ENCODE data around the gene EID1.

Gene EID1

GRCh38 chr15:48889925-48890324 lies 12.0 kb downstream of the EID1 start:
- Histone ChIP-seq H3K36me3 (ENCODE audit: control insufficient read depth in 2 of 2, insufficient read depth in 2 of 2, low read length in 2 of 2) (no peaks in the 10 kb centered on the region), H3K27me3 (ENCODE audit: control insufficient read depth in 1 of 2, insufficient read depth in 2 of 2, low read length in 2 of 2) (no peaks in the 10 kb centered on the region), H3K9ac (ENCODE audit: low read length in 2 of 2) (no peak overlapping the region), H3K4me1 (ENCODE audit: control insufficient read depth, insufficient read depth, low read length) (no peaks in the 10 kb centered on the region), H3K4me3 (ENCODE audit: low read length in 2 of 2) (no peak overlapping the region), H3K9me3 (ENCODE audit: control insufficient read depth in 2 of 2, low read length in 2 of 2) (no peaks in the 10 kb centered on the region), H3K27ac (ENCODE audit: low read length) (no peak overlapping the region)

DNA sequence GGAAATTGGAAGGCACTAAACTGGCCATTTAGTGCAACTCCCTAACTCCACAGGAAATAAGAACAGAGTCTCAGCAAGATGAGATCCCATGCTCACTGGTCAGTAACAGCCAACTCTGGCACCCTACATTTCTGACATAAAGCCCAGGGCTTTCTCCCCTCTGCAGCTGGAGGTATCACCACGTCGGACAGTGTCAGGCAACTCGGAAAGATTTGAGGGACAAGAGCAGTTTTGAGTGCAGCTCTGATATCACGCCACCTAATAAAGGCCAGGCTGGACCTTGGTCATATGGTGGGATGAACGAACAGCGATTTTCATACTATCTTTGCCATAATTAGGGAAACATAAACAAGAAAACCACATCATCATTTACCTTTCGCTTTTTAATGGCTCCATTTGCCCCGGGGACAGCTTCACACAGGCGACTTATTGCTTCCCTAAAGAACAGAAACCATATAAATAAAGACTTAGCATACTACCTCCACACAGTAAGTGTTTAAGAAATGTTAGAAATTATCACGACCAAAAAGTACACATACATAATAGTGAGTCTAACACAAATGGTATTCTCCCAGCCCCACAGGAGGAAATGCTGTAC lies 12.5 kb downstream of the EID1 start:
- H3K9me3 ChIP-seq (ENCODE audit: control insufficient read depth in 2 of 2, low read length in 2 of 2) = no peaks in the 10 kb centered on the region
- H3K27me3 ChIP-seq (ENCODE audit: control insufficient read depth in 1 of 2, insufficient read depth in 2 of 2, low read length in 2 of 2) = no peaks in the 10 kb centered on the region
- H3K27ac ChIP-seq (ENCODE audit: low read length) = no peak overlapping the region
- no peak overlapping the region for H3K4me3 ChIP-seq (ENCODE audit: low read length in 2 of 2)
- no peaks in the 10 kb centered on the region for H3K36me3 ChIP-seq (ENCODE audit: control insufficient read depth in 2 of 2, insufficient read depth in 2 of 2, low read length in 2 of 2)
- no peak overlapping the region for H3K9ac ChIP-seq (ENCODE audit: low read length in 2 of 2)
- no peaks in the 10 kb centered on the region for H3K4me1 ChIP-seq (ENCODE audit: control insufficient read depth, insufficient read depth, low read length)

DNA sequence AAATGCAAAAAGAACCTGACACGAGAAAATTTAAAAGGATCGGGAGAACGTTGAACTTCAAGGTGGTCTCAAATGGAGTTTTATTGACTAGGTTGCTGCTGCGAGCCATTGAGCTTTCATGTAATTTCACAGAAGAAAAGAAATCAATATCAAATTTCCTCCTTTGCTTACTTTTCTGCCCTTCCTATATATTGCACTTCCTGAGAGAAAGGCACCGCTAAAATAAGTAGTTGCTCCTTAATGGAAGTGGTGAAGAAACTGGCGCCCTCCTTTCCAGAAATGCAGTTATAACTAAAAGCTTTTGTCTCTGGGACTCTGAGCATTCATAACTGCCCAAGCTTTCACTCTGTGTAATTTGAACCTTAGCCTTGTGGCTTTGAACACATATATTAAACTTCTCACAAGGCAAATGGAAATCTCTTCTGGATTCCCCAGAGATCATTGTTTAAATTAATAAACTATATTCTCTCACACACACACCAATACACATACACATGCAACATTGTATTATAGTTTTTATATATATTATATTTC lies 13.4 kb downstream of the EID1 start:
- Histone ChIP-seq H3K9me3 (ENCODE audit: control insufficient read depth in 2 of 2, low read length in 2 of 2) (no peaks in the 10 kb centered on the region), H3K27me3 (ENCODE audit: control insufficient read depth in 1 of 2, insufficient read depth in 2 of 2, low read length in 2 of 2) (no peaks in the 10 kb centered on the region), H3K36me3 (ENCODE audit: control insufficient read depth in 2 of 2, insufficient read depth in 2 of 2, low read length in 2 of 2) (no peaks in the 10 kb centered on the region), H3K27ac (ENCODE audit: low read length) (no peak overlapping the region), H3K9ac (ENCODE audit: low read length in 2 of 2) (no peak overlapping the region), H3K4me1 (ENCODE audit: control insufficient read depth, insufficient read depth, low read length) (no peaks in the 10 kb centered on the region), H3K4me3 (ENCODE audit: low read length in 2 of 2) (no peak overlapping the region)

GRCh38 chr15:48893311-48893710 lies 15.4 kb downstream of the EID1 start:
- Histone ChIP-seq H3K9ac (ENCODE audit: low read length in 2 of 2) (no peak overlapping the region), H3K36me3 (ENCODE audit: control insufficient read depth in 2 of 2, insufficient read depth in 2 of 2, low read length in 2 of 2) (no peaks in the 10 kb centered on the region), H3K9me3 (ENCODE audit: control insufficient read depth in 2 of 2, low read length in 2 of 2) (no peaks in the 10 kb centered on the region), H3K27ac (ENCODE audit: low read length) (no peak overlapping the region), H3K4me1 (ENCODE audit: control insufficient read depth, insufficient read depth, low read length) (no peaks in the 10 kb centered on the region), H3K4me3 (ENCODE audit: low read length in 2 of 2) (no peak overlapping the region), H3K27me3 (ENCODE audit: control insufficient read depth in 1 of 2, insufficient read depth in 2 of 2, low read length in 2 of 2) (peaks cover 0 to 3% of the 10 kb centered on the region in 2 donors)

DNA sequence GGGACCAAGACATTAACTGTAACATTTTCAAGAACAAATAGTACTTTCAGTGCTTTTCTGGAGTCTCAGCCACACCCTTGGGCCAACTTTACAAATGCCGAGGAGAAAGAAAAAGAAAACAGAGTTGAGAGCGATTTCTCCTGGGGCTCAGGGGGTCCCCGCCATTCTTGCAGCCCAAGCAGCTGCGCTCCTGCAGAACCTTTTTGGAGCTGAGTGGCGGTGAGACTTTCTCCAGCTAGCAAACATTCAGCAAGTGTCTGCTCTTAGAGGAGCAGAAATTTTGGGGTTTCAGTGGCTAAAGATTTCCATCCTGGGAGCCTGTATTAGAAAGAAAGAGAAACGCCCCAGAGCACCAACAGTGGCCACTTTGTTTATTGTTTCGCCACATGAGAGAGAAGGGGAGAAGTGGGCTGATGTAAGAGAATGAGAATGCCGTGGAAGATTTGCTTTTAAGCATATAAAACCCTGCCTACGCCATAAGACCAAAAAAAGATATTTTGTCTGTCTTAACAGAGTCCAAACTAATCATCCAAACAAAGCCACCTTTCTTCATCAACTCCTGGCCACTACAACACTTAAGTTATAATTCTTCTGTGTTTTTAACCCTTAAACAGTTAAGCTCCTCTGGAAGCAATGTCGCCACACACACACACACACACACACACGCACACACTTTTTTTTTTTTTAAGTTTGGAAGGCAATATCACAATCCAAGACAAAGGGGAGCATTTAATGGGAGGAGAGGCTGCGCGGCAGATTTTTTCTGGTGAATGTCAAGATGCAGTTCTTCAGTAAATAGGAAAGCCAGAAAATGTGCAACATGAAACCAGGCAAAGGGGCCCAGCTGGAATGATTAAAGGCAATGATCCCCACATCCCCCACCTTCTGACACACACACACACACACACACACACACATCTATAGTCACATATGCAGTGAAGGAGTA lies 19.2 kb downstream of the EID1 start:
- Histone ChIP-seq H3K4me3 (ENCODE audit: low read length in 2 of 2) (peak overlapping the region; percentile 35), H3K9ac (ENCODE audit: low read length in 2 of 2) (peak overlapping the region in 1 of 2 donors; percentile 9), H3K36me3 (ENCODE audit: control insufficient read depth in 2 of 2, insufficient read depth in 2 of 2, low read length in 2 of 2) (no peaks in the 10 kb centered on the region), H3K27ac (ENCODE audit: low read length) (peak overlapping the region; percentile 4), H3K9me3 (ENCODE audit: control insufficient read depth in 2 of 2, low read length in 2 of 2) (no peaks in the 10 kb centered on the region), H3K27me3 (ENCODE audit: control insufficient read depth in 1 of 2, insufficient read depth in 2 of 2, low read length in 2 of 2) (peaks cover 0 to 4% of the 10 kb centered on the region in 2 donors), H3K4me1 (ENCODE audit: control insufficient read depth, insufficient read depth, low read length) (no peaks in the 10 kb centered on the region)

GRCh38 chr15:48898032-48898431 lies 20.1 kb downstream of the EID1 start:
- no peak overlapping the region for H3K27ac ChIP-seq (ENCODE audit: low read length)
- H3K36me3 ChIP-seq (ENCODE audit: control insufficient read depth in 2 of 2, insufficient read depth in 2 of 2, low read length in 2 of 2) = no peaks in the 10 kb centered on the region
- no peaks in the 10 kb centered on the region for H3K9me3 ChIP-seq (ENCODE audit: control insufficient read depth in 2 of 2, low read length in 2 of 2)
- peaks cover 0 to 4% of the 10 kb centered on the region in 2 donors for H3K27me3 ChIP-seq (ENCODE audit: control insufficient read depth in 1 of 2, insufficient read depth in 2 of 2, low read length in 2 of 2)
- H3K4me3 ChIP-seq (ENCODE audit: low read length in 2 of 2) = peak overlapping the region in 1 of 2 donors; percentile 35
- no peaks in the 10 kb centered on the region for H3K4me1 ChIP-seq (ENCODE audit: control insufficient read depth, insufficient read depth, low read length)
- H3K9ac ChIP-seq (ENCODE audit: low read length in 2 of 2) = no peak overlapping the region

DNA sequence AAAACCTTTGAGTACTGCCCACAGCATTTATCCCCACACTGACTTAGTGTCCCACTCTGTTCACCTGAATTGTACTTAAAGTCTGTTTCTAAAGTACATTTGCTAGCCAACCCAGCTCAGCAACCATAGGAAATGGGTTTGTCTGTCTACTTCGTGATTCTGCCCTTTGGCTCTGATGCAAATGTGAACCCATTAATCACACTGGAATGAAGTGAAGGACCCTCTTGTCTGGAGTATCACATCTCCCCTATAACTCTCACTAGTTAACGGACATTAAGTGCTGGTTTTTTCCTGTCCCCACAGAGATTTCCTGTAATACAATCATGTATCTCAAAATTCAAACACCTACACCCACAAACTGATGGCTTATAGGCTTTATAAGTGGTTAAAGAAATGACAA lies 20.5 kb downstream of the EID1 start:
- Histone ChIP-seq H3K9ac (ENCODE audit: low read length in 2 of 2) (no peak overlapping the region), H3K9me3 (ENCODE audit: control insufficient read depth in 2 of 2, low read length in 2 of 2) (no peaks in the 10 kb centered on the region), H3K4me1 (ENCODE audit: control insufficient read depth, insufficient read depth, low read length) (no peaks in the 10 kb centered on the region), H3K27ac (ENCODE audit: low read length) (no peak overlapping the region), H3K4me3 (ENCODE audit: low read length in 2 of 2) (no peak overlapping the region), H3K36me3 (ENCODE audit: control insufficient read depth in 2 of 2, insufficient read depth in 2 of 2, low read length in 2 of 2) (no peaks in the 10 kb centered on the region), H3K27me3 (ENCODE audit: control insufficient read depth in 1 of 2, insufficient read depth in 2 of 2, low read length in 2 of 2) (peaks cover 0 to 4% of the 10 kb centered on the region in 2 donors)

DNA sequence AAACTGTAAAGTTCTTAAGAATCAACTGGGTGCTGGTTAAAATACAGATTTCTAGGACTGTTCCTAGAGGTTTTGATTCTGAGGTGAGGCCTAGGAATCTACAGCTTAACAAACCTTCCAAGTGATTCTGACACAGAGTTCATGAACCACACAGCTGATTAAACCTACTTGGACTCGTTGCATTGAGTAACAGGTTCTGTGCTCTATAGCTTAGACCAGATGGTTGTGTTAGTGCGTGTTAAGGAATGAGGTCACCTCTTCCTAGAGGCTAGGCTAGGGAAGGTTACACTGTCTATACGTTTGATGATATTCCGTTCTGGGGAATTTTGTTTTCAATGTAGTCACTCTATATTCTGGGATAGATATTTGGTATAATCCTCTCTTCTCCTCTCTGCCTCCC lies 21.9 kb downstream of the EID1 start:
- Histone ChIP-seq H3K9me3 (ENCODE audit: control insufficient read depth in 2 of 2, low read length in 2 of 2) (peaks cover 0 to 3% of the 10 kb centered on the region in 2 donors), H3K4me1 (ENCODE audit: control insufficient read depth, insufficient read depth, low read length) (no peaks in the 10 kb centered on the region), H3K27ac (ENCODE audit: low read length) (no peak overlapping the region), H3K36me3 (ENCODE audit: control insufficient read depth in 2 of 2, insufficient read depth in 2 of 2, low read length in 2 of 2) (no peaks in the 10 kb centered on the region), H3K4me3 (ENCODE audit: low read length in 2 of 2) (no peak overlapping the region), H3K27me3 (ENCODE audit: control insufficient read depth in 1 of 2, insufficient read depth in 2 of 2, low read length in 2 of 2) (peaks cover 0 to 4% of the 10 kb centered on the region in 2 donors), H3K9ac (ENCODE audit: low read length in 2 of 2) (no peak overlapping the region)

DNA sequence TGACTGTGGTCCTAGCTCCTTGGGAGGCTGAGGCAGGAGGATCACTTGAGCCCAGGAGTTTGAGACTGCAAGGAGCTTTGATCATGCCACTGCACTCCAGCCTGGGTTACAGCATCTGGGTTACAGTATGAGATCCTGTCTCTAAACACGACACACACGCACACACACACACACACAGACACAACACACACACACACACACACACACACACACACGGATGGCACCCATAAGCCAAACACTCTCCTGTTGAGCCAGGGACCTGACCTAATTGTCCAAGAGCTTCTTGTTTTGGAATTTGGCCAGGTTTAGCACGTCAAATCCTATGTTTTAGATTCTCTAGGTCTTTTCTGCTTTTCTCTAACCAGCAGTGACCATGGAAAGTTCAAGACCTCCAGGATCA lies 26.8 kb downstream of the EID1 start:
- no peak overlapping the region for H3K4me3 ChIP-seq (ENCODE audit: low read length in 2 of 2)
- peaks cover 0 to 3% of the 10 kb centered on the region in 2 donors for H3K9me3 ChIP-seq (ENCODE audit: control insufficient read depth in 2 of 2, low read length in 2 of 2)
- H3K9ac ChIP-seq (ENCODE audit: low read length in 2 of 2) = no peak overlapping the region
- no peaks in the 10 kb centered on the region for H3K4me1 ChIP-seq (ENCODE audit: control insufficient read depth, insufficient read depth, low read length)
- H3K27ac ChIP-seq (ENCODE audit: low read length) = no peak overlapping the region
- no peaks in the 10 kb centered on the region for H3K27me3 ChIP-seq (ENCODE audit: control insufficient read depth in 1 of 2, insufficient read depth in 2 of 2, low read length in 2 of 2)
- H3K36me3 ChIP-seq (ENCODE audit: control insufficient read depth in 2 of 2, insufficient read depth in 2 of 2, low read length in 2 of 2) = no peaks in the 10 kb centered on the region

GRCh38 chr15:48905216-48905615 lies 27.3 kb downstream of the EID1 start:
- H3K9me3 ChIP-seq (ENCODE audit: control insufficient read depth in 2 of 2, low read length in 2 of 2) = peaks cover 0 to 3% of the 10 kb centered on the region in 2 donors
- no peak overlapping the region for H3K9ac ChIP-seq (ENCODE audit: low read length in 2 of 2)
- no peak overlapping the region for H3K4me3 ChIP-seq (ENCODE audit: low read length in 2 of 2)
- no peaks in the 10 kb centered on the region for H3K4me1 ChIP-seq (ENCODE audit: control insufficient read depth, insufficient read depth, low read length)
- H3K27me3 ChIP-seq (ENCODE audit: control insufficient read depth in 1 of 2, insufficient read depth in 2 of 2, low read length in 2 of 2) = no peaks in the 10 kb centered on the region
- H3K36me3 ChIP-seq (ENCODE audit: control insufficient read depth in 2 of 2, insufficient read depth in 2 of 2, low read length in 2 of 2) = no peaks in the 10 kb centered on the region
- no peak overlapping the region for H3K27ac ChIP-seq (ENCODE audit: low read length)
